IMR-90 (cell line): ENCODE data around the gene TMEM120A. TPM values are rescaled to one million over a fixed set of nuclear protein-coding genes. Genes with fewer than 3 reads are reported as not detected.
A peak's percentile ranks its signal among the peaks of the same experiment; 100 is the strongest.

ENCODE experiments used
- ATAC-seq: fragments of 200-7000 bp; cut with Tn5 transposase; 2 replicates; pipeline ENCODE4 v1.9.1; 2020; ENCODE audit warnings: low read depth, mild to moderate bottlenecking, moderate library complexity
- BruUV-seq: library from RNA; stranded (reverse); fragments of 400-500 nt; replicated peaks from 2 replicates; lab custom pipeline; 2021; lab: Mats Ljungman, UMichigan
- CTCF ChIA-PET: fragments of 300-600 bp; formaldehyde crosslinking; extraction: SDS; loops from one replicate; lab custom pipeline; 2021; ENCODE audit warnings: antibody characterized with exemption; lab: Yijun Ruan, JAX
- POLR2A ChIA-PET: fragments of 300-600 bp; sonication (Branson Sonifier 250); formaldehyde crosslinking; loops from one replicate; lab custom pipeline; 2022; ENCODE audit warnings: antibody characterized with exemption; ENCODE audit not compliant: unreplicated experiment; lab: Charles Lee
- DNase-seq: peaks from one replicate; pipeline ENCODE4 v3.0.0; 2013
- H2AFZ ChIP-seq: replicated peaks from 2 replicates; pipeline ENCODE3; 2013; ENCODE audit warnings: low read length, mild to moderate bottlenecking; ENCODE audit not compliant: poor library complexity
- H2AK5ac ChIP-seq: 2 replicates; pipeline ENCODE4 v1.6.1; 2013; ENCODE audit warnings: low read depth, low read length, inconsistent platforms
- H2AK9ac ChIP-seq: replicated peaks from 2 replicates; pipeline ENCODE3; 2013; ENCODE audit warnings: mild to moderate bottlenecking, low read depth, low read length, moderate library complexity; ENCODE audit not compliant: poor library complexity
- H2BK120ac ChIP-seq: 2 replicates; pipeline ENCODE4 v1.6.1; 2013; ENCODE audit warnings: low read depth, low read length, inconsistent platforms
- H2BK15ac ChIP-seq: 3 replicates; pipeline ENCODE4 v1.6.1; 2013; ENCODE audit warnings: low read depth, low read length, inconsistent platforms
- H2BK20ac ChIP-seq: 2 replicates; pipeline ENCODE4 v1.6.1; 2013; ENCODE audit warnings: low read depth, mild to moderate bottlenecking, inconsistent platforms, low read length, moderate library complexity
- H2BK5ac ChIP-seq: 2 replicates; pipeline ENCODE4 v1.6.1; 2013; ENCODE audit warnings: mild to moderate bottlenecking, low read depth, low read length, inconsistent platforms; ENCODE audit not compliant: poor library complexity, severe bottlenecking
- H3K14ac ChIP-seq: replicated peaks from 2 replicates; pipeline ENCODE4 v1.6.1; 2013; ENCODE audit warnings: low read depth, low read length, inconsistent platforms
- H3K18ac ChIP-seq: 2 replicates; pipeline ENCODE4 v1.6.1; 2013; ENCODE audit warnings: low read depth, low read length, control low read depth
- H3K23ac ChIP-seq: 2 replicates; pipeline ENCODE4 v1.6.1; 2013; ENCODE audit warnings: low read depth, low read length, inconsistent platforms
- H3K27ac ChIP-seq: 2 replicates; pipeline ENCODE4 v1.5.1; 2013; ENCODE audit warnings: mild to moderate bottlenecking, control low read depth, low read length; ENCODE audit not compliant: insufficient read depth
- H3K27me3 ChIP-seq: 2 replicates; pipeline ENCODE4 v1.6.1; 2013; ENCODE audit warnings: low read length; ENCODE audit not compliant: control insufficient read depth, insufficient read depth
- H3K36me3 ChIP-seq: 2 replicates; pipeline ENCODE4 v1.6.1; 2013; ENCODE audit warnings: low read length, mixed read lengths; ENCODE audit not compliant: control insufficient read depth, insufficient read depth
- H3K4ac ChIP-seq: 2 replicates; pipeline ENCODE4 v1.6.1; 2013; ENCODE audit warnings: low read depth, low read length, inconsistent platforms
- H3K4me1 ChIP-seq: 2 replicates; pipeline ENCODE4 v1.6.1; 2013; ENCODE audit warnings: low read length, mixed read lengths; ENCODE audit not compliant: control insufficient read depth, insufficient read depth
- H3K4me2 ChIP-seq: 2 replicates; pipeline ENCODE4 v1.6.1; 2013; ENCODE audit warnings: low read depth, mild to moderate bottlenecking, control low read depth, low read length, moderate library complexity
- H3K4me3 ChIP-seq: 2 replicates; pipeline ENCODE4 v1.5.1; 2013; ENCODE audit warnings: low read depth, mild to moderate bottlenecking, control low read depth, low read length, moderate library complexity; ENCODE audit not compliant: insufficient read depth
- H3K56ac ChIP-seq: 2 replicates; pipeline ENCODE4 v1.6.1; 2013; ENCODE audit warnings: low read length, inconsistent platforms; ENCODE audit not compliant: insufficient read depth; ENCODE audit errors: extremely low read depth
- H3K79me1 ChIP-seq, 2 experiments: 2 replicates each; pipeline ENCODE4 v1.6.1; 2013; ENCODE audit warnings: low read length in 2 of 2, inconsistent platforms in 1 of 2, low read depth in 1 of 2
- H3K9ac ChIP-seq: 2 replicates; pipeline ENCODE4 v1.6.1; 2013; ENCODE audit warnings: low read depth, low read length, control low read depth
- H3K9me1 ChIP-seq: 2 replicates; pipeline ENCODE4 v1.6.1; 2013; ENCODE audit warnings: low read length, inconsistent platforms; ENCODE audit not compliant: insufficient read depth
- H3K9me3 ChIP-seq: 2 replicates; pipeline ENCODE4 v1.6.1; 2013; ENCODE audit warnings: low read length; ENCODE audit not compliant: control insufficient read depth, insufficient read depth
- H4K20me1 ChIP-seq: 2 replicates; pipeline ENCODE4 v1.6.1; 2013; ENCODE audit warnings: low read length, inconsistent platforms; ENCODE audit not compliant: insufficient read depth
- H4K5ac ChIP-seq: 2 replicates; pipeline ENCODE4 v1.6.1; 2013; ENCODE audit warnings: mild to moderate bottlenecking, low read depth, low read length, control low read depth
- H4K8ac ChIP-seq, 2 experiments: 2 replicates each; pipeline ENCODE4 v1.6.1; 2013; ENCODE audit warnings: low read depth in 2 of 2, low read length in 2 of 2, control low read depth in 1 of 2, inconsistent platforms in 1 of 2
- H4K91ac ChIP-seq: 2 replicates; pipeline ENCODE4 v1.6.1; 2013; ENCODE audit warnings: low read depth, low read length, inconsistent platforms; ENCODE audit not compliant: insufficient read depth
- CTCF ChIP-seq: conservative IDR thresholded peaks from 2 replicates; pipeline ENCODE4 v1.5.1; 2012; ENCODE audit warnings: mild to moderate bottlenecking, low read depth, low read length, improper control_type of control experiment
- ELK1 ChIP-seq: fragments of 150-350 bp; IDR thresholded peaks from 2 replicates; pipeline ENCODE4 v1.6.1; 2016; ENCODE audit warnings: low read depth, mild to moderate bottlenecking, low read length, moderate library complexity, borderline replicate concordance
- MAZ ChIP-seq: IDR thresholded peaks from 2 replicates; pipeline ENCODE4 v1.6.1; 2012; ENCODE audit warnings: low read depth, mild to moderate bottlenecking, low read length, improper control_type of control experiment, moderate library complexity, borderline replicate concordance
- NFE2L2 ChIP-seq: fragments of 150-350 bp; IDR thresholded peaks from 2 replicates; pipeline ENCODE4 v1.6.1; 2016; ENCODE audit warnings: low read depth, mild to moderate bottlenecking, low read length
- POLR2A ChIP-seq: IDR thresholded peaks from 2 replicates; pipeline ENCODE4 v1.6.1; 2012; ENCODE audit warnings: mild to moderate bottlenecking, low read depth, low read length
- WGBS, 2 experiments: methylation state at CpG; one replicate each; pipeline versions ENCODE4 v1.1.5 to v1.1.7; 2013; ENCODE audit warnings: missing lambda C conversion rate in 2 of 2; ENCODE audit not compliant: insufficient read length in 1 of 2; ENCODE audit errors: extremely low coverage in 2 of 2; 5-methylcytosine and 5-hydroxymethylcytosine counted together
- dilution Hi-C: fragments of 300-500 bp; cut with HindIII; formaldehyde crosslinking; loops from one replicate; pipeline ENCODE4 v1.14.3; 2018; ENCODE audit warnings: low sequenced_read_pairs; ENCODE audit not compliant: unreplicated experiment
- in situ Hi-C: fragments of 300-500 bp; cut with MboI; formaldehyde crosslinking; loops from 3 replicates; pipeline ENCODE4 v1.14.3; 2019; ENCODE audit warnings: low sequenced_read_pairs, inconsistent platforms, mixed read lengths
- intact Hi-C: fragments of 100-400 bp; cut with micrococcal nuclease; formaldehyde crosslinking; loops from 2 replicates; pipeline ENCODE4 v1.10.0; 2022
- polyA plus RNA-seq, 3 experiments: library from polyadenylated mRNA; depleted of rRNA; stranded (reverse); fragments of >200 nt; gene quantifications; 2 replicates each; pipeline ENCODE4 v1.2.3, GENCODE V29; 2012; ENCODE audit warnings: low replicate concordance in 1 of 3
- total RNA-seq: library from RNA; depleted of rRNA; stranded (reverse); fragments of >200 nt; gene quantifications from 2 replicates; pipeline ENCODE4 v1.2.3, GENCODE V29; 2012

TMEM120A gene
- total and polyA plus RNA-seq, 2 of the 4 experiments (the other 2 are of a cell fraction) = 32.1 to 39.3 TPM

GRCh38 chr7:75967487-75967997 lies 26.9 kb downstream of the TMEM120A start:
- TF ChIP-seq NFE2L2 (no peak), MAZ (no peak), ELK1 (no peak), CTCF (no peak), POLR2A (no peak)
- H4K5ac ChIP-seq = no peak overlapping the region
- H3K56ac ChIP-seq = no peak overlapping the region
- peak; percentile 21 for DNase-seq
- no peak overlapping the region for H3K14ac ChIP-seq
- no peak overlapping the region for H3K4me3 ChIP-seq
- no peak overlapping the region for H4K8ac ChIP-seq
- no peak overlapping the region for H2BK5ac ChIP-seq
- no peak overlapping the region for H3K27ac ChIP-seq
- 0 out of 2 replicates have a peak overlapping the region, but pooled peaks have one; percentile 23 for H3K23ac ChIP-seq
- ATAC-seq = peak; percentile 61
- peak overlapping the region; percentile 49 for H2AFZ ChIP-seq
- H3K36me3 ChIP-seq = peaks cover 11% of the 10 kb centered on the region; the same call in 1 of the 2 replicates
- no peak overlapping the region for H2BK15ac ChIP-seq
- no peak overlapping the region for H2BK120ac ChIP-seq
- H3K4me1 ChIP-seq = peaks cover 19% of the 10 kb centered on the region
- no peak overlapping the region for H3K18ac ChIP-seq
- H3K9ac ChIP-seq = no peak overlapping the region
- peak overlapping the region; percentile 48; the same call in 1 of the 2 replicates for H2AK5ac ChIP-seq
- H3K4ac ChIP-seq = peak overlapping the region; percentile 22; the same call in 1 of the 2 replicates
- H3K79me1 ChIP-seq = peaks cover 6 to 52% of the 10 kb centered on the region in 2 experiments
- dilution Hi-C loops (no loop called here), in situ Hi-C loops (no loop called here), intact Hi-C loops (loop anchor here (10.0 kb wide), 1 partner anchor 53 kb away; the partner anchor contains the start of gene POR)
- WGBS, 2 experiments = 100% methylated on average over 1 of the region's 13 CpGs; no CpG with 5 or more reads in 1 of the 2 experiments
- ChIA-PET POLR2A (no interaction called here), CTCF (interaction anchor here (0.6 kb wide), 1 partner anchor 19 kb away, joined by 3 read pairs; no protein-coding TSS in a partner anchor)
- H4K20me1 ChIP-seq = no peaks in the 10 kb centered on the region
- H3K27me3 ChIP-seq = no peaks in the 10 kb centered on the region
- H4K91ac ChIP-seq = no peak overlapping the region
- no peak overlapping the region for H2BK20ac ChIP-seq
- peak overlapping the region; percentile 76 for H2AK9ac ChIP-seq
- peaks cover 21% of the 10 kb centered on the region for H3K9me1 ChIP-seq
- H3K9me3 ChIP-seq = no peaks in the 10 kb centered on the region
- BruUV-seq = no TSS peak
- no peak overlapping the region for H3K4me2 ChIP-seq
